ENCODE results near the gene PCBD2.

DNA sequence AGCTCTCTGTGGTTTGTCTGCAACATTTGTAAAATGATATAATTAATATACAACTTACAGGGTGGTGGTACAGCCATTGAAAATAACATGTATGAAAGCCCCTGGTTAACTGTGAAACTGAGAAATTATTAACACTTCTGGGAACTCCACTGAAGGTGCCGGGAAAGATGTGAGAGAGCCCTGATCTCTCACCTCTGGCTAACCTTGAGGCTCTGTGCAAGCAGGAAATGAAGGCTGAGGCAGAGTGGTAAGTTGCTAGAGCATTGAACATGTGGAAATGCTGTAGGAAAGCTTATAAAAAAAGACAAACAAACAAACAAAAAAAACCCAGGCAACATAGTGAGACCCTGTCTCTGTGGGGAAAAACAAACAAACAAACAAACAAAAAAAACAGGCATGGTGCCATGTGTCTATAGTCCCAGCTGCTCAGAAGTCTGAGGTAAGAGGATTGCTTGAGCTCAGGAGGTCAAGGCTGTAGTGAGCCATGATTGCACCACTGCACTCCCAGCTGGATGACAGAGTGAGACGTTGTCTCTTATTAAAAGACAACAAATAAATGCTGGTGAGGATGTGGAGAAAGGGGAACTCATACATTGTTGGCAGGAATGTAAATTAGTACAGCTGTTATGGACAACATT is 70.3 kb downstream of the PCBD2 start:
- no peak for TF ChIP-seq CTCF (IDR thresholded peaks at IDR 0.05)
- no peak for TF ChIP-seq POLR2A (IDR thresholded peaks at IDR 0.05)
